Stimulated activated CD8-positive, alpha-beta memory T cell treated with anti-CD3 and anti-CD28 coated beads, Interleukin-12 subunit alpha, Interleukin-12 subunit beta, amount 100 ng/mL, for 4 hours (primary cell): ENCODE measurements around the gene PTPN2.

Experiments
- DNase-seq: peaks from one replicate; pipeline ENCODE4 v3.0.0-alpha.2; 2020; ENCODE audit warnings: low read depth

Gene PTPN2

GRCh38 chr18:12745095-12745795 lies 138.8 kb downstream of the PTPN2 start:
- DNase-seq, result no peak

- no peak for DNase-seq
Measured at GRCh38 chr18:12744103-12744502, 139.9 kb downstream of the PTPN2 start.

GRCh38 chr18:12742453-12742852 lies 141.6 kb downstream of the PTPN2 start:
- no peak for DNase-seq
